Choroid plexus epithelial cell (primary cell): Measurements from ENCODE around the gene FBXW11.

ENCODE experiments used
- DNase-seq: peaks from one replicate; pipeline ENCODE4 v3.0.0-alpha.2; 2010; ENCODE audit warnings: low read depth
- H3K4me3 ChIP-seq: 2 replicates; pipeline ENCODE4 v1.5.1; 2011; ENCODE audit warnings: low read depth, mild to moderate bottlenecking, control low read depth, low read length, moderate library complexity
- TF ChIP-seq, protein P1 (sequence below): conservative IDR thresholded peaks from 2 replicates; pipeline ENCODE4 v1.5.1; 2011; ENCODE audit warnings: low read depth, mild to moderate bottlenecking, control low read depth, inconsistent platforms, low read length, moderate library complexity

The FBXW11 gene

DNA sequence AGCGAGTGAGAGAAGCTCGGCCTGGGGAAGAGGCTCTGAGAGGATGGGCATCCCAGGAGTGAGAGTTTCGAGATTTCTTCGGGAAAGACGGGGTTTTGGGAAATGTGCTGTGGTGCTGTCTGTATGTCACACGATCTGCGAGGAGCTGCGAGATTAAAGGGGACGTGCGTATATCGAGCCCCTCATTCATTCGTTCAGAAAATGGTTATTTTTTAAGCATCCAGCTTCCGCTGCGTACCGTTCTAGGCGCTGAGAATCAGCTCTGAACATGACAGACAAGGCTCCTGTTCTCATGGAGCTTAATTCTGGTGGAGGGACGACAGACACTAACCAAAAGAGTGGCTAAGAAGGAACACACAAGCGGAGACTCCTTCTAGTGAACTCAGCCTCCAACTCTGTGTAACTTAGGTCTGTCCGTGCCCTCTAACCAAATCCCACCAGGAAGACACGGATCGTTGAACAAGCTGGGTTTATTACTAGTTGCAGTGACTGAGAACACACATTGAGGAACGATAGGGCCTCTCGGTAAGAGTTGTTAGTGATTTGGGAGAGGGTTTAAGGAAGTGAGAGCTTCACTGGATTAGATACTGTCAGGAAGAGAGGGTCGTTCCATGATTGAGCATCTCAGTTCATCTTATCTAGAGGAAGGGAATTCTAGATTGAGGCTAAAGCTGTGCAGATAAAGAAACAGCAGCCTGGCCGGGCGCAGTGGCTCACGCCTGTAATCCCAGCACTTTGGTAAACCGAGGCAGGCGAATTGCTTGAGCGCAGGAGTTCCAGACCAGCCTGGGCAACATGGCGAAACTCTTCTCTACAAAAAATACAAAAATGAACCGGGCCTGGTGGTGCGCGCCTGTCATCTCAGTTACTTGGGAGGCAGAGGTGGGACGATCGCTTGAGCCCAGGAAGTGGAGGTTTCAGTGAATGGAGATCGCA lies 1.0 kb upstream of the FBXW11 start:
- H3K4me3 ChIP-seq, result peak overlapping the region; percentile 85
- peak; percentile 38 for DNase-seq
- TF ChIP-seq, protein P1, sequence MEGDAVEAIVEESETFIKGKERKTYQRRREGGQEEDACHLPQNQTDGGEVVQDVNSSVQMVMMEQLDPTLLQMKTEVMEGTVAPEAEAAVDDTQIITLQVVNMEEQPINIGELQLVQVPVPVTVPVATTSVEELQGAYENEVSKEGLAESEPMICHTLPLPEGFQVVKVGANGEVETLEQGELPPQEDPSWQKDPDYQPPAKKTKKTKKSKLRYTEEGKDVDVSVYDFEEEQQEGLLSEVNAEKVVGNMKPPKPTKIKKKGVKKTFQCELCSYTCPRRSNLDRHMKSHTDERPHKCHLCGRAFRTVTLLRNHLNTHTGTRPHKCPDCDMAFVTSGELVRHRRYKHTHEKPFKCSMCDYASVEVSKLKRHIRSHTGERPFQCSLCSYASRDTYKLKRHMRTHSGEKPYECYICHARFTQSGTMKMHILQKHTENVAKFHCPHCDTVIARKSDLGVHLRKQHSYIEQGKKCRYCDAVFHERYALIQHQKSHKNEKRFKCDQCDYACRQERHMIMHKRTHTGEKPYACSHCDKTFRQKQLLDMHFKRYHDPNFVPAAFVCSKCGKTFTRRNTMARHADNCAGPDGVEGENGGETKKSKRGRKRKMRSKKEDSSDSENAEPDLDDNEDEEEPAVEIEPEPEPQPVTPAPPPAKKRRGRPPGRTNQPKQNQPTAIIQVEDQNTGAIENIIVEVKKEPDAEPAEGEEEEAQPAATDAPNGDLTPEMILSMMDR, result no peak

DNA sequence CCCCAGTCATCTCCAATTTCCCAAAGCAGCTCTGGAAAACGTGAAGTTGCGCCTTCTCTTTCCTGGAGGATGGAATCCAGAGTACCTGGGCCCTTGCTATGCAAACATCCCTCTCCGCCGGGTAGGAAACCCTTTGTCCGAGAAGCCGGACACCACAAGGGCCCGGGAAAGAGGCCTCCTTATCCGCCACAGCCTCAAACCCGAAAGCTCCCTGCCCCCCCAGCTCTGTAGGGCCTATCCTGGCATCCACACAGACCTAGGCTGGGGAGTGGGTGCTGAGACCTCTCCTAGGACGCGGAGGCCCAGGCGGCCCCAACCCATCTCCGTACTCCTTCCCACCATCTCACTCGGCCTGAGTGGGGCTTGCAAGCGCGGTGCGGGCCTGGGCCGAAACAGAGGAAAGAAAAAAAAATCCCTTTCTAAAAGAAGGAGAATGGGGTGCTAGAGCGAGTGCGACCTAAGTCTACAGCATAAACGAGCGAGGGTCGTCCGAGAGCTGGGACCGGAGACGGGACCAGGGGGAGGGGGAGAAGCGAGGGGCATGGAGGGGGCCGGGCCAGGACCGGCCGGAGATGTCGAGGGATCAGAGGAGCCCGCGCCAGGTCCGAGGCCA lies 624 bp downstream of the FBXW11 start:
- no peak for DNase-seq
- TF ChIP-seq, protein P1, result no peak
- peak overlapping the region; percentile 85 for H3K4me3 ChIP-seq

DNA sequence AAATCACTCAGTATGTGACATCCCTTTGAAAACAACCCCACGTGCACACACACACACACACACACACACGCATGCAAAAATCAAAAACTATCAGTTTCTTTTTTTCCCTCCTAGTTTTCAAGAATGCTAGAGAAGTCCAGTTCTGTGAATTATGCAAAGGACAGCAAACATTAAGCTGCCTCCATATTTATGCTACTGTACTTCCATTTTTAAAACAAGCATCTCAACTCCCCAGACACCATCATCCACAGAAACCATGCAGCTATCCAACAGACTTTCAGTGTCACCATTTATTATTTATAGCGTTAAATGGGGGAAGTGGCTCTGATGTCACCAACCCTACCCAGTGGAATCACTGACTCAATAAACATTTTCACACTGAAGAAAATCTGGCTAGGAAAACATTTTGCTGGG lies 1.6 kb downstream of the FBXW11 start:
- TF ChIP-seq, protein P1, result no peak
- no peak for DNase-seq
- peak overlapping the region; percentile 85 for H3K4me3 ChIP-seq

DNA sequence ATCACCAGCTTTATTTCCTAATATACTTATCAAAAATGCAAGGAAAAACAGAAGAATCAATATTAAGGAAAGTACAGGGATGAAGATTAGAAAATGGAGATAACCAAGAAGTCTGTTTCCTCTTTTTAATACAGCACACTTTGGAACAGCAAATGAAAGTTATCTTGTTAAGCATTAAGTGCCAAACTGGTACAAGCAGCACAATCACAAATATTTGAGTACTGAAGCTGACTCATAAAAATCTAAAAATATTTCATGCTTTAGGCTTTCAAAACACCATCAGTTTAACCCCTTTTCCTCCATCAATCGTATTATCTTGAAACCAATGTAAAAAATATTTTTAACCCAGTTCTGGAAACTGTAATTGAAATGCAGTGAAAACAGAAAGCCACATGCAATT lies 2.7 kb downstream of the FBXW11 start:
- peak; percentile 52 for DNase-seq

DNA sequence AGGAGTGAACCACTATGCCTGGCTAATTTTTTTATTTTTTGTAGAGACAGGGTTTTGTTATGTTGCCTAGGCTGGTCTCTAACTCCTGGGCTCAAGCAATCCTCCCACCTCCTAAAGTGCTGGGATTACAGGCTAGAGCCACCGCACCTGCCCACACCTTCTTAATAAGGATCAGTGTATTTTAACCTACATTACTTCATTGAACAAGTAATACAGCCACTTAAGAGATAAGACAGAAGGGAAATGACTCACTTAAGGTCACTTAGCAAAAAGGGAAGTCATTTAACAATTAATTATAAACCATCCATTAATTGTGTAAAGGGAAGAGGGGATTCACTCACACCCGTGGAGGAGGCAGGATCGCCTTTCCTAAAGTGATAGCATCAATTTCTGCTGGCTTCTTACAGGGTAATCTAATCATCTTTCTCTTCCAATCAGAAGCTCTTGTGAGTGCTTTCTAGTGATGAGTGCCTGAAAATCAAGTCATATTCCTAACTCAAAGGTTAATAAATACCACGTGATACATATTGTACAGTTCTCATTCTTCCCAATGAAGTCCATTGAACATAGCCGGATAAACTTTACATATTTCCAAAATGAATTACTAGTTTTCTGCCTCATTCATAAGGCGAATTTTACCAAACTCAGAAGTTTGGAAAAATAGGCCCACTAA lies 3.5 kb downstream of the FBXW11 start:
- TF ChIP-seq, protein P1, result no peak
- H3K4me3 ChIP-seq, result no peak overlapping the region
- no peak for DNase-seq

More for the DNA sequence above, 2.7 kb downstream of the FBXW11 start:
- H3K4me3 ChIP-seq, result no peak overlapping the region
- TF ChIP-seq, protein P1, result no peak

DNA sequence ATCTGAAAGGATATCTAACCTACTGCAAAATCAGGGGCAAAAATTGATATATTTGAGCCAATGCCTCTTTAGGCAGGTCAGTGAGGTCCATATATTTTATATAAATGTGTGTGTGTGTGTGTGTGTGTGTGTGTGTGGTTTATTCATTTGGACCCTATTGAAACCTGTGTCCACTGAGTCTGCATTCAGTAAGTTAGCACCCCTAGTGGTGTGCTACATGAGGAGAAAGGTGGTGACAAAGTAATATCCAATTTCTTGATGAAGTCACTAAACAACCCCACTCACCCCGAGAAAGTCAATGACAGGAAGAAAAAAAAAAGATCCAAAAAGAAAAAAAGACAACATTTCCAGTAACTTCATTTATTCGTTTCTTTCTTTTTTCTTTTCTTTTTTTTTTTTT lies 4.1 kb downstream of the FBXW11 start:
- TF ChIP-seq, protein P1, result peak; percentile 63
- DNase-seq, result peak; percentile 49
- no peak overlapping the region for H3K4me3 ChIP-seq
